ENCODE results near the gene SLC7A14.

SLC7A14 gene

DNA sequence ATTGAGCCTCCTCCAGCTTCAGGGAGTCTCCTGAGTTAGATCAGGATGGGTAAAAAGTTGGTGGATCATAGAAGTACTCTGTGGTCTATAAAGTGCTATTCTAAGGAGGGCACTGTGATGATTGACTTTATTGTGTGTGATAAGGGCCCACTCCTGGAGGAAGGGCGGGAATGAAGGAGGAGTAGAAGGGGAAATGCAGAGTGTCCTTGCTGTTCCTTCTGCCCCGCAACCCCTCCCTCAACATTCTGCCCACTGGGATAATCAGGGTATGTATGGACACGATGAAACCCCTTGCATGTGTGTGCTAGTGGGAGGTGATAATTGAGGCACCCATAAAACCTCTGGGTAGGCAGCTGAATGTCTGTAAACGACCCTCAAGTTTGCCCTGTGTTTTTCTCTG is 101.0 kb downstream of the SLC7A14 start:
- no peak for TF ChIP-seq ZFX (IDR thresholded peaks at IDR 0.05)
- TF ChIP-seq, protein P1, sequence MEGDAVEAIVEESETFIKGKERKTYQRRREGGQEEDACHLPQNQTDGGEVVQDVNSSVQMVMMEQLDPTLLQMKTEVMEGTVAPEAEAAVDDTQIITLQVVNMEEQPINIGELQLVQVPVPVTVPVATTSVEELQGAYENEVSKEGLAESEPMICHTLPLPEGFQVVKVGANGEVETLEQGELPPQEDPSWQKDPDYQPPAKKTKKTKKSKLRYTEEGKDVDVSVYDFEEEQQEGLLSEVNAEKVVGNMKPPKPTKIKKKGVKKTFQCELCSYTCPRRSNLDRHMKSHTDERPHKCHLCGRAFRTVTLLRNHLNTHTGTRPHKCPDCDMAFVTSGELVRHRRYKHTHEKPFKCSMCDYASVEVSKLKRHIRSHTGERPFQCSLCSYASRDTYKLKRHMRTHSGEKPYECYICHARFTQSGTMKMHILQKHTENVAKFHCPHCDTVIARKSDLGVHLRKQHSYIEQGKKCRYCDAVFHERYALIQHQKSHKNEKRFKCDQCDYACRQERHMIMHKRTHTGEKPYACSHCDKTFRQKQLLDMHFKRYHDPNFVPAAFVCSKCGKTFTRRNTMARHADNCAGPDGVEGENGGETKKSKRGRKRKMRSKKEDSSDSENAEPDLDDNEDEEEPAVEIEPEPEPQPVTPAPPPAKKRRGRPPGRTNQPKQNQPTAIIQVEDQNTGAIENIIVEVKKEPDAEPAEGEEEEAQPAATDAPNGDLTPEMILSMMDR (conservative IDR thresholded peaks at IDR 0.05), result no peak

DNA sequence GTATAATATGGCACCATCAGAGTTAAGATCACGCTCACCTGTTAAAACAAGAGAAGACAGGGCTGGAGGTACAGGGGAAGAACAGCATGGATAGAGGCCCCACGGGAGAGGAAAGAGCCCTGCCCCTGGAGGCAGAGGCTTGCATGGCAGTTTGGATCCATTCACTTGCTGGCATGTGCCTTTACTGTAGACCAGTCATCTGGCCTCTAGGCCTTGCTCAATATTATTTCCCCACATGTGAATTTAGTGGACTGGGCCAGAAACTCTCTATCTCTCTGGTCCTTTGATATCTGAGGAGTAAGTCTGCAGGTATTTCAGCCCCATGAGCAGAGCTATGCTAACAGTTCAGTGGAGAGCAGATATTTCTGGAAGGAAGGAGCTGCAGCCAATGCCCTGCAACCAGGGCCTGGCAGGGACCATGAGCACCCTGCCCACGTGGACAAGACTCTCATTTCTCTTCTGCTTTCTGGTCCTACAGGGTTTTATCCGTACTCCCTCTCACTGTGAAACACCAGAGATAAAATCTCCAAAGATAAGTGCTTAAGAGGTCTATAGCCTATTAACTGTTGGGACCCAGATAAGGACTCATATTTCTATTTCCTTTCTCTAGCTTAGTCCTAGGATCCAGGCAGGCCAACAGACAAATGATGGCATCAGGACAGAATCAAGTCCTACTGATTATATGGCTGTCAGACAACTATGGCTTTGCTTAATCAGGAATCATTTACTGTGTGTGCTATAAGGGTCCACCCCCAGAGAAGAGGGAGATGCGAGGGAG is 102.2 kb downstream of the SLC7A14 start:
- H3K27ac ChIP-seq, result no peak overlapping the region
- TF ChIP-seq, protein P1 (conservative IDR thresholded peaks at IDR 0.05), result peak; percentile 39
- no peak for TF ChIP-seq ZFX (IDR thresholded peaks at IDR 0.05)

More for the DNA sequence above, 101.0 kb downstream of the SLC7A14 start:
- H3K27ac ChIP-seq, result no peak overlapping the region

DNA sequence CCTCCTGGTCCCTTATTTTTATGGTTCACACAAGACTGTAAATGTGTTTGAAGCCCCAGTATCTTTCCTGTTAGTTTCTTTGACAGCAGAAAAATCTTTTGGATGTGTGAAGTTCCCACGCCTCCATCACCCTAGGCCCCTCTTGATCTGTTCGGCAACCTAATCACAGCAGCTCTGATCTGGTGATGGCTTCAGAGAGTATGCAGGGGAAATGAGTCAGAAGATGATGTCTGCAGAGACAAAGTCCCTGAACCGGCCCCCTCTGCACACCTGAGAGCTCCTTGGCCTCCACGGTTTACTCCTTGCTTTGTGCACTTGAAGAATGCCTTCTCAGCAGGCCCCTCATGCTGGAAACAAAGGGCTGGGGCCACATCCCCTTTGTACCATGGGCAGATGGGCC is 103.7 kb downstream of the SLC7A14 start:
- TF ChIP-seq ZFX (IDR thresholded peaks at IDR 0.05), result no peak
- TF ChIP-seq, protein P1 (conservative IDR thresholded peaks at IDR 0.05), result no peak
- no peak overlapping the region for H3K27ac ChIP-seq

DNA sequence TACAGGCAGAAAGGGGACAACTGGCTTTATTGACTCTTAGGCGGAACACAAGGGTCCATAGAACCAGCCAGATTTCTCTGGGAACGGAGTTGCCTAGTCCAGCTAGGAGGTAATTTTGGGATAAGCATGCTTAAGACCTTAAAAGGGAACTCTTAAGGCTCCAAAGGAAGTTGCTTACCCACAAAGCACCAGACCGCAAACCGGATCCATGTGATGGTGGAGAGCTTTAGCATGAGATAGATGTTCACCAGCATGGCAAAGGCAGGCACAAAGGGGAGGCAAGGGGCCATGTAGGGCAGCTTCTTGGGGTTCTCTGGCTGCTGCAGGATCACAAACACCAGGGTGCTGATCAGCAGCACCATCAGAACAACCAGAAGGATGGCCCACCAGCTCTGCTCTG is 105.8 kb downstream of the SLC7A14 start:
- no peak overlapping the region for H3K27ac ChIP-seq
- TF ChIP-seq, protein P1 (conservative IDR thresholded peaks at IDR 0.05), result no peak
- TF ChIP-seq ZFX (IDR thresholded peaks at IDR 0.05), result no peak

DNA sequence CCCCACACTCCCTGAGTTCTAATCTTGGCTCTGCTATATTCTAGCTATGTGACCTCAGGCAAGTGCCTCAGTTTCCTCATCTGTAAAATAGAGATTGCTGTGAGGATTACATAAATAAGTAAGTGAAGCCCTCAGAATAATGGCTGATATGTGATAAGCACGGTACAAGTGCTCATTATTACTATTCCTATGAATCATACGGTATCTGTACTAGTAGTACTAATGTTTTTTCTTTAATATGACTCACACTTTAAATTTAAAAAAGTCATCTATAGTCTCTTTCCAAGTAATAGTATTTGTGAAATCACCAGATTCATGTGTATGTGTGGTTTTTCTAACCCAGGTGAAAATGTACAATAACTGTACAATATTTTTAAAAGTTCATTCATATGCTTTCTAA is 108.5 kb downstream of the SLC7A14 start:
- TF ChIP-seq, protein P1 (conservative IDR thresholded peaks at IDR 0.05), result no peak
- TF ChIP-seq ZFX (IDR thresholded peaks at IDR 0.05), result no peak
- no peak overlapping the region for H3K27ac ChIP-seq

DNA sequence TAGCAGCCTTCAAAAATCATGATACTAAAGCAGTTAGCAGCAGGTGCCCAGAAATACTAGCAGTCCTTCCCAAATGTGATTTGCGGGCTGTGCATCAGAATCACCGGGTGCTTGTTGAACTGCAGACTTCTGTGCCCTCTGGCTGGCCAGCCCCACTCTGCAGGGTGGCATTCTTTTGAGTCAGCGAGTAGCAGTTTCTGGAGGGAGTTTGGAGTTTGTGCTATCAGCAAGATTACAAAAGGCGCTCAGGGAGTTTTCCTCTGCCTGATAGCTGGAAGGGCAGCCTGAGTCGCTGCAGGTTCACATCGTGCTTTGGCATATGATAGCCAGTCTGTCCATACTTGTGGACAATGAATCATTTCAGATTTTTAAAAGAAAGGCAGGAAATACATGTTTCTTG is 109.6 kb downstream of the SLC7A14 start:
- TF ChIP-seq, protein P1 (conservative IDR thresholded peaks at IDR 0.05), result no peak
- no peak for TF ChIP-seq ZFX (IDR thresholded peaks at IDR 0.05)
- H3K27ac ChIP-seq, result no peak overlapping the region

DNA sequence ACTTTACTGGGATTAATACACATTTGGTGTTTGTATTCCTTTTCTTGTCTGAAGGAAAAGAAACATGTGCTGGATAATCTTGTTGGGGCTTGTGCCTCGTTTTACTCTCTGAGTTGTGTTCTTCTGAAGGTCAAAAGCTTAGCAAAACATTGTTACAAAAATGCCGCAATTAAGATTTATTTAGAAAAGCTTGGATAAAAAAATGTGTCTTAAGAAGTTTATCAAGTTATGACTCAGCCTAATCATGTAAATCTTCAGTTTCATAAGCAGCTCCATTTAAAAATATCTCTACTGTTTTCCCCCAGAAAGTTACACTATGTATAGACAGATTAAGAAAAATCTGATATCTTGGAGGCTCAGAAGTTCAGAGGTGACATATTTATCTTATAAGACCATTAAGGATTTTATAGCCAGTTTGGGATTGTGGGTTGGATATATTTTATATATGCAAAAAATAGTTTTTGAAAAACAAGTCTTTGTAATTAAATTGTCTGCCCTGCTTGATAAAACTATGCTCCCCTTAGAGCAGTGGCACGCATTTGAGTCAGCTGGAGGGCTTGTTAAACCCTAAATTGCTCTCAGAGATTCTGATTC is 110.7 kb downstream of the SLC7A14 start:
- H3K27ac ChIP-seq, result no peak overlapping the region
- TF ChIP-seq, protein P1 (conservative IDR thresholded peaks at IDR 0.05), result no peak
- TF ChIP-seq ZFX (IDR thresholded peaks at IDR 0.05), result no peak

All from C4-2B (cell line).